GM23338 (cell line): Measurements from ENCODE around the gene PDK4. TPM values are rescaled to one million over a fixed set of nuclear protein-coding genes. Genes with fewer than 3 reads are reported as not detected.

Source experiments
- ATAC-seq: fragments of 200-7000 bp; cut with Tn5 transposase; 3 replicates; pipeline ENCODE4 v1.9.1; 2020
- DNase-seq: peaks from one replicate; pipeline ENCODE4 v3.0.0-alpha.2; 2015; ENCODE audit warnings: low spot score
- H2AFZ ChIP-seq: fragments of 200-600 bp; sonication (generic); 2 replicates; pipeline ENCODE4 v1.8.0; 2016; ENCODE audit warnings: antibody characterized with exemption, mild to moderate bottlenecking, moderate library complexity
- H3F3A ChIP-seq: fragments of 200-600 bp; sonication (generic); replicated peaks from 2 replicates; pipeline ENCODE4 v1.8.0; 2017; ENCODE audit warnings: antibody characterized with exemption, mixed run types, low read depth
- H3K27ac ChIP-seq: fragments of 200-600 bp; sonication (generic); 2 replicates; pipeline ENCODE4 v1.6.1; 2016; ENCODE audit warnings: low read depth
- H3K27me3 ChIP-seq: fragments of 200-600 bp; sonication (generic); 2 replicates; pipeline ENCODE4 v1.8.0; 2016; ENCODE audit warnings: mild to moderate bottlenecking, mixed run types, moderate library complexity; ENCODE audit not compliant: insufficient read depth
- H3K36me3 ChIP-seq: fragments of 200-600 bp; sonication (generic); 2 replicates; pipeline ENCODE4 v1.8.0; 2016; ENCODE audit warnings: mild to moderate bottlenecking; ENCODE audit not compliant: insufficient read depth
- H3K4me1 ChIP-seq: fragments of 200-600 bp; sonication (generic); 2 replicates; pipeline ENCODE4 v1.8.0; 2016; ENCODE audit warnings: mild to moderate bottlenecking, moderate library complexity; ENCODE audit not compliant: insufficient read depth
- H3K4me2 ChIP-seq: fragments of 200-600 bp; sonication (generic); 2 replicates; pipeline ENCODE4 v1.7.1; 2017; ENCODE audit warnings: mixed run types
- H3K4me3 ChIP-seq: fragments of 200-600 bp; sonication (generic); 2 replicates; pipeline ENCODE4 v1.6.1; 2016; ENCODE audit warnings: mixed run types
- H3K79me2 ChIP-seq: fragments of 200-600 bp; sonication (generic); replicated peaks from 2 replicates; pipeline ENCODE4 v1.8.0; 2017; ENCODE audit warnings: mild to moderate bottlenecking; ENCODE audit not compliant: insufficient read depth
- H3K9me2 ChIP-seq: fragments of 200-600 bp; sonication (generic); 2 replicates; pipeline ENCODE4 v1.8.0; 2017; ENCODE audit not compliant: insufficient read depth
- H4K20me1 ChIP-seq: fragments of 200-600 bp; sonication (generic); replicated peaks from 2 replicates; pipeline ENCODE4 v1.8.0; 2017; ENCODE audit warnings: mild to moderate bottlenecking; ENCODE audit not compliant: insufficient read depth
- H3K27ac Mint-ChIP-seq: 2 replicates; pipeline ENCODE4 v1.8.0; 2020; ENCODE audit warnings: inconsistent platforms, mild to moderate bottlenecking, moderate library complexity, mixed read lengths
- H3K27me3 Mint-ChIP-seq: 3 replicates; pipeline ENCODE4 v1.8.0; 2022; ENCODE audit warnings: low read depth, mild to moderate bottlenecking, moderate library complexity, mixed read lengths, inconsistent platforms; ENCODE audit not compliant: insufficient read depth, poor library complexity
- H3K36me3 Mint-ChIP-seq: 3 replicates; pipeline ENCODE4 v1.8.0; 2021; ENCODE audit warnings: low read depth, mild to moderate bottlenecking, inconsistent platforms, moderate library complexity, mixed read lengths
- H3K4me1 Mint-ChIP-seq: 3 replicates; pipeline ENCODE4 v1.8.0; 2020; ENCODE audit warnings: mild to moderate bottlenecking, inconsistent platforms, mixed read lengths
- H3K4me3 Mint-ChIP-seq: 3 replicates; pipeline ENCODE4 v1.8.0; 2021; ENCODE audit warnings: moderate library complexity, mild to moderate bottlenecking, inconsistent platforms, mixed read lengths
- H3K9me3 Mint-ChIP-seq: 3 replicates; pipeline ENCODE4 v1.8.0; 2020; ENCODE audit warnings: moderate library complexity, mild to moderate bottlenecking, inconsistent platforms, mixed read lengths
- CREB1 ChIP-seq: fragments of 250-450 bp; sonication (Bioruptor Pico); IDR thresholded peaks from 2 replicates; pipeline ENCODE4 v1.5.0; 2020; ENCODE audit warnings: low read depth, mild to moderate bottlenecking, moderate library complexity
- EZH2 ChIP-seq: fragments of 200-600 bp; sonication (generic); IDR thresholded peaks from one replicate; pipeline ENCODE4 v1.8.0; 2017; ENCODE audit warnings: antibody characterized with exemption, mild to moderate bottlenecking, low read depth; ENCODE audit not compliant: unreplicated experiment
- EZH2phosphoT487 ChIP-seq: fragments of 200-600 bp; sonication (generic); IDR thresholded peaks from one replicate; pipeline ENCODE4 v1.8.1; 2018; ENCODE audit warnings: antibody characterized with exemption; ENCODE audit not compliant: unreplicated experiment
- JUNB ChIP-seq: IDR thresholded peaks from one replicate; pipeline ENCODE4 v1.6.1; 2016; ENCODE audit warnings: antibody characterized with exemption; ENCODE audit not compliant: unreplicated experiment
- NANOG ChIP-seq: IDR thresholded peaks from 2 replicates; pipeline ENCODE4 v1.6.1; 2016; ENCODE audit warnings: antibody characterized with exemption, borderline replicate concordance
- POLR2AphosphoS5 ChIP-seq: IDR thresholded peaks from 2 replicates; pipeline ENCODE4 v1.6.1; 2016; ENCODE audit warnings: antibody characterized with exemption, low read depth
- STAT1 ChIP-seq: IDR thresholded peaks from one replicate; pipeline ENCODE4 v1.6.1; 2016; ENCODE audit warnings: antibody characterized with exemption; ENCODE audit not compliant: unreplicated experiment
- ZNF114 ChIP-seq: fragments of 250-450 bp; sonication (Bioruptor Pico); IDR thresholded peaks from 2 replicates; pipeline ENCODE4 v1.5.0; 2020; ENCODE audit warnings: mild to moderate bottlenecking, moderate library complexity
- ZNF331 ChIP-seq: fragments of 250-450 bp; sonication (Bioruptor Pico); IDR thresholded peaks from 2 replicates; pipeline ENCODE4 v1.5.0; 2020; ENCODE audit warnings: low read depth, mild to moderate bottlenecking, moderate library complexity
- polyA plus RNA-seq: library from polyadenylated mRNA; unstranded; fragments of >200 nt; fragmentation: Nextera tagmentation; extraction: Ambion mirVana; gene quantifications from 2 replicates; pipeline ENCODE4 v1.2.1, GENCODE V29; 2016
- total RNA-seq: library from RNA; depleted of rRNA; stranded (reverse); fragments of >200 nt; shearing (Covaris generic); gene quantifications from 2 replicates; pipeline ENCODE4 v1.2.3, GENCODE V29; 2014
- TF ChIP-seq, protein P1 (sequence below): fragments of 250-450 bp; sonication (Bioruptor Pico); IDR thresholded peaks from 2 replicates; pipeline ENCODE4 v1.5.0; 2020; ENCODE audit warnings: mild to moderate bottlenecking, moderate library complexity
- TF ChIP-seq, protein P2 (sequence below): IDR thresholded peaks from 2 replicates; pipeline ENCODE4 v1.6.1; 2016; ENCODE audit warnings: antibody characterized with exemption
- TF ChIP-seq, protein P3 (sequence below): IDR thresholded peaks from one replicate; pipeline ENCODE4 v1.6.1; 2018; ENCODE audit warnings: antibody characterized with exemption; ENCODE audit not compliant: unreplicated experiment
- TF ChIP-seq, protein P4 (sequence below), 2 experiments: fragments of 200-600 bp in 1 of 2; sonication (generic) in 1 of 2; conservative IDR thresholded peaks; 2 replicates each; pipeline versions ENCODE4 v1.5.1 to v1.6.1; 2016 to 2017; ENCODE audit warnings: antibody characterized with exemption in 2 of 2, low read depth in 2 of 2, mild to moderate bottlenecking in 2 of 2, moderate library complexity in 1 of 2

Gene PDK4
- total and polyA plus RNA-seq, 2 experiments from 2014 or later = 0.32 TPM; not detected in 1

- Mint-ChIP-seq H3K9me3 (no peaks in the 10 kb centered on the region), H3K27me3 (peaks cover 21% of the 10 kb centered on the region)
- TF ChIP-seq JUNB = no peak
- no peak for TF ChIP-seq EZH2phosphoT487
- no peak for TF ChIP-seq STAT1
- no peak for TF ChIP-seq EZH2
- TF ChIP-seq ZNF114 (CRISPR knock-in tag) = no peak
- TF ChIP-seq, protein P1, sequence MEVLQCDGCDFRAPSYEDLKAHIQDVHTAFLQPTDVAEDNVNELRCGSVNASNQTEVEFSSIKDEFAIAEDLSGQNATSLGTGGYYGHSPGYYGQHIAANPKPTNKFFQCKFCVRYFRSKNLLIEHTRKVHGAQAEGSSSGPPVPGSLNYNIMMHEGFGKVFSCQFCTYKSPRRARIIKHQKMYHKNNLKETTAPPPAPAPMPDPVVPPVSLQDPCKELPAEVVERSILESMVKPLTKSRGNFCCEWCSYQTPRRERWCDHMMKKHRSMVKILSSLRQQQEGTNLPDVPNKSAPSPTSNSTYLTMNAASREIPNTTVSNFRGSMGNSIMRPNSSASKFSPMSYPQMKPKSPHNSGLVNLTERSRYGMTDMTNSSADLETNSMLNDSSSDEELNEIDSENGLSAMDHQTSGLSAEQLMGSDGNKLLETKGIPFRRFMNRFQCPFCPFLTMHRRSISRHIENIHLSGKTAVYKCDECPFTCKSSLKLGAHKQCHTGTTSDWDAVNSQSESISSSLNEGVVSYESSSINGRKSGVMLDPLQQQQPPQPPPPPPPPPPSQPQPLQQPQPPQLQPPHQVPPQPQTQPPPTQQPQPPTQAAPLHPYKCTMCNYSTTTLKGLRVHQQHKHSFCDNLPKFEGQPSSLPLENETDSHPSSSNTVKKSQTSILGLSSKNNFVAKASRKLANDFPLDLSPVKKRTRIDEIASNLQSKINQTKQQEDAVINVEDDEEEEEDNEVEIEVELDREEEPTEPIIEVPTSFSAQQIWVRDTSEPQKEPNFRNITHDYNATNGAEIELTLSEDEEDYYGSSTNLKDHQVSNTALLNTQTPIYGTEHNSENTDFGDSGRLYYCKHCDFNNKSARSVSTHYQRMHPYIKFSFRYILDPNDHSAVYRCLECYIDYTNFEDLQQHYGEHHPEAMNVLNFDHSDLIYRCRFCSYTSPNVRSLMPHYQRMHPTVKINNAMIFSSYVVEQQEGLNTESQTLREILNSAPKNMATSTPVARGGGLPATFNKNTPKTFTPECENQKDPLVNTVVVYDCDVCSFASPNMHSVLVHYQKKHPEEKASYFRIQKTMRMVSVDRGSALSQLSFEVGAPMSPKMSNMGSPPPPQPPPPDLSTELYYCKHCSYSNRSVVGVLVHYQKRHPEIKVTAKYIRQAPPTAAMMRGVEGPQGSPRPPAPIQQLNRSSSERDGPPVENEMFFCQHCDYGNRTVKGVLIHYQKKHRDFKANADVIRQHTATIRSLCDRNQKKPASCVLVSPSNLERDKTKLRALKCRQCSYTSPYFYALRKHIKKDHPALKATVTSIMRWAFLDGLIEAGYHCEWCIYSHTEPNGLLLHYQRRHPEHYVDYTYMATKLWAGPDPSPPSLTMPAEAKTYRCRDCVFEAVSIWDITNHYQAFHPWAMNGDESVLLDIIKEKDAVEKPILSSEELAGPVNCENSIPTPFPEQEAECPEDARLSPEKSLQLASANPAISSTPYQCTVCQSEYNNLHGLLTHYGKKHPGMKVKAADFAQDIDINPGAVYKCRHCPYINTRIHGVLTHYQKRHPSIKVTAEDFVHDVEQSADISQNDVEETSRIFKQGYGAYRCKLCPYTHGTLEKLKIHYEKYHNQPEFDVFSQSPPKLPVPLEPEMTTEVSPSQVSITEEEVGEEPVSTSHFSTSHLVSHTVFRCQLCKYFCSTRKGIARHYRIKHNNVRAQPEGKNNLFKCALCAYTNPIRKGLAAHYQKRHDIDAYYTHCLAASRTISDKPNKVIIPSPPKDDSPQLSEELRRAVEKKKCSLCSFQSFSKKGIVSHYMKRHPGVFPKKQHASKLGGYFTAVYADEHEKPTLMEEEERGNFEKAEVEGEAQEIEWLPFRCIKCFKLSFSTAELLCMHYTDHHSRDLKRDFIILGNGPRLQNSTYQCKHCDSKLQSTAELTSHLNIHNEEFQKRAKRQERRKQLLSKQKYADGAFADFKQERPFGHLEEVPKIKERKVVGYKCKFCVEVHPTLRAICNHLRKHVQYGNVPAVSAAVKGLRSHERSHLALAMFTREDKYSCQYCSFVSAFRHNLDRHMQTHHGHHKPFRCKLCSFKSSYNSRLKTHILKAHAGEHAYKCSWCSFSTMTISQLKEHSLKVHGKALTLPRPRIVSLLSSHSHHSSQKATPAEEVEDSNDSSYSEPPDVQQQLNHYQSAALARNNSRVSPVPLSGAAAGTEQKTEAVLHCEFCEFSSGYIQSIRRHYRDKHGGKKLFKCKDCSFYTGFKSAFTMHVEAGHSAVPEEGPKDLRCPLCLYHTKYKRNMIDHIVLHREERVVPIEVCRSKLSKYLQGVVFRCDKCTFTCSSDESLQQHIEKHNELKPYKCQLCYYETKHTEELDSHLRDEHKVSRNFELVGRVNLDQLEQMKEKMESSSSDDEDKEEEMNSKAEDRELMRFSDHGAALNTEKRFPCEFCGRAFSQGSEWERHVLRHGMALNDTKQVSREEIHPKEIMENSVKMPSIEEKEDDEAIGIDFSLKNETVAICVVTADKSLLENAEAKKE = no peak
- no peak for TF ChIP-seq ZNF331 (CRISPR knock-in tag)
- TF ChIP-seq POLR2AphosphoS5 = no peak
- TF ChIP-seq CREB1 (CRISPR knock-in tag) = no peak
- TF ChIP-seq NANOG = no peak
- TF ChIP-seq, protein P2, sequence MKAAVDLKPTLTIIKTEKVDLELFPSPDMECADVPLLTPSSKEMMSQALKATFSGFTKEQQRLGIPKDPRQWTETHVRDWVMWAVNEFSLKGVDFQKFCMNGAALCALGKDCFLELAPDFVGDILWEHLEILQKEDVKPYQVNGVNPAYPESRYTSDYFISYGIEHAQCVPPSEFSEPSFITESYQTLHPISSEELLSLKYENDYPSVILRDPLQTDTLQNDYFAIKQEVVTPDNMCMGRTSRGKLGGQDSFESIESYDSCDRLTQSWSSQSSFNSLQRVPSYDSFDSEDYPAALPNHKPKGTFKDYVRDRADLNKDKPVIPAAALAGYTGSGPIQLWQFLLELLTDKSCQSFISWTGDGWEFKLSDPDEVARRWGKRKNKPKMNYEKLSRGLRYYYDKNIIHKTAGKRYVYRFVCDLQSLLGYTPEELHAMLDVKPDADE = no peak
- TF ChIP-seq, protein P3, sequence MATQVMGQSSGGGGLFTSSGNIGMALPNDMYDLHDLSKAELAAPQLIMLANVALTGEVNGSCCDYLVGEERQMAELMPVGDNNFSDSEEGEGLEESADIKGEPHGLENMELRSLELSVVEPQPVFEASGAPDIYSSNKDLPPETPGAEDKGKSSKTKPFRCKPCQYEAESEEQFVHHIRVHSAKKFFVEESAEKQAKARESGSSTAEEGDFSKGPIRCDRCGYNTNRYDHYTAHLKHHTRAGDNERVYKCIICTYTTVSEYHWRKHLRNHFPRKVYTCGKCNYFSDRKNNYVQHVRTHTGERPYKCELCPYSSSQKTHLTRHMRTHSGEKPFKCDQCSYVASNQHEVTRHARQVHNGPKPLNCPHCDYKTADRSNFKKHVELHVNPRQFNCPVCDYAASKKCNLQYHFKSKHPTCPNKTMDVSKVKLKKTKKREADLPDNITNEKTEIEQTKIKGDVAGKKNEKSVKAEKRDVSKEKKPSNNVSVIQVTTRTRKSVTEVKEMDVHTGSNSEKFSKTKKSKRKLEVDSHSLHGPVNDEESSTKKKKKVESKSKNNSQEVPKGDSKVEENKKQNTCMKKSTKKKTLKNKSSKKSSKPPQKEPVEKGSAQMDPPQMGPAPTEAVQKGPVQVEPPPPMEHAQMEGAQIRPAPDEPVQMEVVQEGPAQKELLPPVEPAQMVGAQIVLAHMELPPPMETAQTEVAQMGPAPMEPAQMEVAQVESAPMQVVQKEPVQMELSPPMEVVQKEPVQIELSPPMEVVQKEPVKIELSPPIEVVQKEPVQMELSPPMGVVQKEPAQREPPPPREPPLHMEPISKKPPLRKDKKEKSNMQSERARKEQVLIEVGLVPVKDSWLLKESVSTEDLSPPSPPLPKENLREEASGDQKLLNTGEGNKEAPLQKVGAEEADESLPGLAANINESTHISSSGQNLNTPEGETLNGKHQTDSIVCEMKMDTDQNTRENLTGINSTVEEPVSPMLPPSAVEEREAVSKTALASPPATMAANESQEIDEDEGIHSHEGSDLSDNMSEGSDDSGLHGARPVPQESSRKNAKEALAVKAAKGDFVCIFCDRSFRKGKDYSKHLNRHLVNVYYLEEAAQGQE = no peak
- TF ChIP-seq, protein P4, sequence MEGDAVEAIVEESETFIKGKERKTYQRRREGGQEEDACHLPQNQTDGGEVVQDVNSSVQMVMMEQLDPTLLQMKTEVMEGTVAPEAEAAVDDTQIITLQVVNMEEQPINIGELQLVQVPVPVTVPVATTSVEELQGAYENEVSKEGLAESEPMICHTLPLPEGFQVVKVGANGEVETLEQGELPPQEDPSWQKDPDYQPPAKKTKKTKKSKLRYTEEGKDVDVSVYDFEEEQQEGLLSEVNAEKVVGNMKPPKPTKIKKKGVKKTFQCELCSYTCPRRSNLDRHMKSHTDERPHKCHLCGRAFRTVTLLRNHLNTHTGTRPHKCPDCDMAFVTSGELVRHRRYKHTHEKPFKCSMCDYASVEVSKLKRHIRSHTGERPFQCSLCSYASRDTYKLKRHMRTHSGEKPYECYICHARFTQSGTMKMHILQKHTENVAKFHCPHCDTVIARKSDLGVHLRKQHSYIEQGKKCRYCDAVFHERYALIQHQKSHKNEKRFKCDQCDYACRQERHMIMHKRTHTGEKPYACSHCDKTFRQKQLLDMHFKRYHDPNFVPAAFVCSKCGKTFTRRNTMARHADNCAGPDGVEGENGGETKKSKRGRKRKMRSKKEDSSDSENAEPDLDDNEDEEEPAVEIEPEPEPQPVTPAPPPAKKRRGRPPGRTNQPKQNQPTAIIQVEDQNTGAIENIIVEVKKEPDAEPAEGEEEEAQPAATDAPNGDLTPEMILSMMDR (conservative IDR thresholded peaks at IDR 0.05; ENCODE audit: low read depth in 2 of 2) = no peak
Observed at GRCh38 chr7:95593343-95593742, 3.0 kb downstream of the PDK4 start.

More at GRCh38 chr7:95593343-95593742, 3.0 kb downstream of the PDK4 start:
- no peak overlapping the region for H3K4me3 ChIP-seq
- no peak overlapping the region for H3K27ac Mint-ChIP-seq
- peaks cover 19% of the 10 kb centered on the region for H3K4me1 Mint-ChIP-seq
- H3K4me1 ChIP-seq = peaks cover 5% of the 10 kb centered on the region; the same call in 1 of the 2 replicates
- H3K4me3 Mint-ChIP-seq = no peak overlapping the region
- no peak for DNase-seq
- no peak overlapping the region for H3K27ac ChIP-seq
- H3K4me2 ChIP-seq = no peak overlapping the region
- H3K27me3 ChIP-seq = peaks cover 27% of the 10 kb centered on the region
- no peaks in the 10 kb centered on the region for H3F3A ChIP-seq
- no peaks in the 10 kb centered on the region for H3K79me2 ChIP-seq
- ATAC-seq = no peak
- H3K36me3 ChIP-seq = no peaks in the 10 kb centered on the region
- no peak overlapping the region for H2AFZ ChIP-seq
- H4K20me1 ChIP-seq = no peaks in the 10 kb centered on the region
- H3K9me2 ChIP-seq = no peaks in the 10 kb centered on the region
- H3K36me3 Mint-ChIP-seq = no peaks in the 10 kb centered on the region; the same call in 2 of the 3 replicates
